Activated CD8-positive, alpha-beta memory T cell treated with anti-CD3 and anti-CD28 coated beads, Interleukin-2, amount 50 U/mL, for 1 hour (primary cell): ENCODE results near the gene CYP11A1.

Experiments
- DNase-seq: peaks from one replicate; pipeline ENCODE4 v3.0.0-alpha.2; 2020; ENCODE audit errors: extremely low read depth

CYP11A1 gene

DNA sequence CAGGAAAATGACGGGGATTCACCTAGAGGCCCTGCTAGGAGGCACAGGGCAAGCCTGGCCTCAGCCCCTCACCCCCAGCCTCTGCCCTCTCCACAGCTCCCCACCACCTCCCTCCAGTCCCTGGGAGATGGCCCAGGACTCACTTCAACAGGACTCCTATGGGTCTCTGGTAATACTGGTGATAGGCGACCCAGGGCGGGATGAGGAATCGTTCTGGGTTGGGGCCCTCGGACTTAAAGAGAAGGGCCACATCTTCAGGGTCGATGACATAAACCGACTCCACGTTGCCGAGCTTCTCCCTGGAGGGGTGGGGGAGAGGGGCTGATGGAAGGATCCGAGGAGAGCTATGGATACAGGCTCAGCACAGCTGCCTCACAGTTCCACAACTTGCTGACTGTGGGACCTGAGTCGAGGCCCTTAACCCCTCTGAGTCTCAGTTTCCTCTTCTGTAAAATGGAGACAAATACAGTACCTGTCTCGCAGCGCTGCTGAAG, 19.6 kb downstream of the CYP11A1 start:
- DNase-seq = no peak

DNA sequence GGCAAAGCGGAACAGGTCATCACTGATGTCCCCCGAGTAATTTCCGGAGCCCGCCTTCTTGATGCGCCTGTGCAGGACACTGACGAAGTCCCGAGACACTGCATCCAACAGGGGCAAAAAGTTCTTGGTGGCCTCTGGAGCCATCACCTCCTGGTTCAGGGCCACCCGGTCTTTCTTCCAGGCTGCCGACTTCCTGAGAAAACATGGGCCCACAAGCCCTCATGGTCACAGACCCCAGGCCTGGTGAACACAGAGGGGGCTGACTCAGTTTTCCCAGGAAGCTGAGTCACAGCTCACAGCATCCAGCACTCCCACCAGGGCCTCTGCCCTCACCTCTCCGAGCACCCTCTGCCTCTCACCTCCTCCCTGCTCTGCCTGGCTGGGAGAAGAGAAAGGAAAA, 22.4 kb downstream of the CYP11A1 start:
- DNase-seq = no peak

DNA sequence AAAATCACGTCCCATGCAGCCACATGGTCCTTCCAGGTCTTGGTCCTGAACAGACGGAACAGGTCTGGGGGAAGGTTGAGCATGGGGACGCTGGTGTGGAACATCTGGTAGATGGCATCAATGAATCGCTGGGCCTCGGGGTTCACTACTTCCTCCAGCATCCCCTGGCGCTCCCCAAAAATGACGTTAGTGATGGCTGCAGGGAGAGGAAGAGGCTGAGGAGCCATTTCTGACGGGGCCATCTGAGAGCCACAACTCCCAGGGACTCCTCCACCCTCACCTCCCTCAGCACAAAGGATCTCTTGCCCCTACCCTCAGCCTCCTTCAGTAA, 23.7 kb downstream of the CYP11A1 start:
- no peak for DNase-seq

DNA sequence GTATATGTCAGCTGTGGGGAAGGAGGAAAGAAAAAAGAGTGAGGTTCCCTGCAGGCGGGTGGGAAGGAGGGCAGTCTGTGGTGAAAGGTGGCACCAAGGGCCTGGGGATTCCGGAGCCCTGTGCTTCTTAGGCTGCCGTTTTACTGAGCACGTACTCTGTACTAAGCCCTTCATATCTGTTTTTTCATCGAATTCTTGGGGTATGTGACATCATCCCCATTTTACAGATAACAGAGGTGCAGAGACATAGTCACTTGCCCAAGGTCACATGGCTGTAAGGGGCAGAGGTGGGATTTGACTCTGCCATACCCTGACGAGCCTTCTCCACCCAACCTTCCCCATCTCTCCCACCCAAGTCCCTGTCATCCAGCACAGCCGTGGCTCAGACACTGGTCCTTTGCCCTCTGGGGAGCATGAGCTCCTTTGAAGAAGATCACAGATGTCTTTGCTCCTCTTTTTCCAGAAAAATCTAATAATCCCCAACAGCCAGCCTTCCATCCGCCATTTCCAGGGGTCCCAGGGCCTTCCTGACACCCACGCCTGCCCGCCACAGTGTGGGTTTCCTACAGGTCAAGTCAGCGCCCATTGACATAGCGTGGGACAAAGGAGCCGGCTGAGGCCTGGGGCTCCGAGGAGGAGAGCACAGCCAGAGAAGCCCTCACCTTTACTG, 24.2 kb downstream of the CYP11A1 start:
- DNase-seq = no peak

DNA sequence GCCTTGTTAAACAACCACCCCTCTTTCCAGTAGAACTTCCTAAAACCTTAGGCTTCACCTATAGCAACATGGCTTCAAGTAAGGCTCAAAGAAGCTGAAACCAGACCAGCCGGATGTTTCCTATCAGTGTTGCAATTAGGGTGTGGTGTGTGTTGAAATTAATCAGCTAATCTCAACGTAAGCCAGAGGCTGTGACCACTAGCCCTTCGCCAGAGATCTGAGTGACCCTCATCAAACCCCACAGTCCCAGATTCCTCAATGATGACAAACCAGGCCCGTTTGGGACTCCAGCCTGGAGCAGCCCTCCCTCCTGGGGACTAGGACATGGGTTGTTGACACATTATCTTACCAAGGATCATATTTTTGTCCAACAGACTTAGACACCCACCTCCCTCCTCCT, 27.3 kb downstream of the CYP11A1 start:
- DNase-seq = no peak

DNA sequence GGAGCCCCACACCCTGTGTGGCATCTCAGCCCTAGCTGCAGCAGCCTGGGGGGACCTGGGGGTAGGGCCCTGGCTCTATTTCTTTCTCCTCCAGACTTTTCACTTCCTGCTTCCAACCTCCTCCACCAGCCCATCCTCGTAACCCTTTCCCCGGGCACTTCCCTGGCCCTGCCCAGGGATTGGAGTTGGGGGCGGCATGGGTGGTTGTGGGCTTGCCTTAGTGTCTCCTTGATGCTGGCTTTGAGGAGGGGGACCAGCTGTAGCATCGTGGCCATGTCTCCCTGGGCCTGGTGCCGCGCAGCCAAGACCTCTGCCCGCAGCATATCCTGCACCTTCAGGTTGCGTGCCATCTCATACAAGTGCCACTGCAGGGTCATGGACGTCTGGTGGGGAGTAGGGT, 28.1 kb downstream of the CYP11A1 start:
- no peak for DNase-seq

DNA sequence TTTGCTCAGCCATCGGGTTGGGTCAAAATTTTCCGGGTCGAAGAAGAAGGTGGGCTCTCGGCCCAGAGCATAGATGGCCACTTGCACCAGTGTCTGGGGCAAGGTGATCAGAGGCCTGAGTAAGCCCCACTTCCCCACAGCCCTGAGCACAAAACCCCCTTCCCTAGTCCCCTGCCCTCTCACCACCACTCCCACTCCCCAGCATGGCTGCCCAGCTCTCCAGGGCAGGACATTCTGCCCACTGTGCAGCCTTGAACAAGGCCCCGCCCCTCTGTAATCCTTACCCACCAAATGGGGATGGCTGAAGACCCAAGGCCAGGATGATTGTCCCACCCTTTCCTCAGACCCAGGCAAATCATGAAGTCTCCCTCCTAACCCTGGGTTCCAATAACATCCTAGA, 28.8 kb downstream of the CYP11A1 start:
- no peak for DNase-seq

DNA sequence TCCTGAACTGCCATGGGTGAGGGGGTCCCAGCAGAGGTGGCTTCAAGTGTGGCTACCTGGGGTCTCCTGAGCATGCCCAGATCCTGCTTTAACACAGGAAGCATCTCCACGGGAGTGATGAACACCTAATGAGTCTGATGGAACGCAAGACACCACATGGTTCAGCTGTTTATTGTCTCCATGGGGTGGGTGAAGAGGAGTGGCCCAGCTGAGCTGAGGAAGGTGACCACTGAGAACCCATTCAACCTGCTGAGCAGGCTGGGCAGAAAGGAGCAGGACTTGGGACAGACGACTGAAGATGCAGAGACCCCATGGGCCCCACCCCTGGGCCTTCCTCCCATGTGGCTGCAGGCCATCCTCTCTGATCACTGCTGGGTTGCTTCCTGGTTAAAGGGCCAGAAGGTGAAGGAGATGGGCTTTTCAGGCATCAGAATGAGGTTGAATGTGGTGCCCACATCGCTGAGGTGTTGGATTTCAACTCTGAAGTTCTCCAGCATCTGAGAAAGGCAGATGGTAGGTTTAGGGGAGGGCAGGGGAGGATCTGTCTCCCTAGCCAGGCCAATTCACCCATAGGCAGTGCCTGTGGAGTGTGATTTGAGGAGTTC, 29.7 kb downstream of the CYP11A1 start:
- no peak for DNase-seq

DNA sequence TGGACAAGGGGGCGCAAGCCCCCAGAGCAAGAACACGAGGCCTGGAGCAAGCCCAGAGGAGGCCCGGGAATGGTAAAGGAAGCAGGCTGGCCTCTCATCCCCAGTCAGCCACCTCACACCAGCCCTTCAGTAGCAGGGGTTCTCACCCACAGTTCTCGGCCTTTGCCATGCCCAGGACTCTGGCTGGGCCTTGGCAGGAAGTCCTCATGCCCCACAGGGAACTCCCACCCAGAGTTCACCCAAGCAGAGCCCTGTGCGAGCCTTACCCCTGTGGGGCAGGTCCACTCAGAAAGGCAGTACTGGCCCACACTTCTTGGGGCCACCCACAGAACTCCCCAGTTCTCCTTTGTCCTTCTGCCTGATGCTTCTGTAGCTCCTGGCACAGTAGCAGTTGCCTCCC, 30.3 kb downstream of the CYP11A1 start:
- no peak for DNase-seq

DNA sequence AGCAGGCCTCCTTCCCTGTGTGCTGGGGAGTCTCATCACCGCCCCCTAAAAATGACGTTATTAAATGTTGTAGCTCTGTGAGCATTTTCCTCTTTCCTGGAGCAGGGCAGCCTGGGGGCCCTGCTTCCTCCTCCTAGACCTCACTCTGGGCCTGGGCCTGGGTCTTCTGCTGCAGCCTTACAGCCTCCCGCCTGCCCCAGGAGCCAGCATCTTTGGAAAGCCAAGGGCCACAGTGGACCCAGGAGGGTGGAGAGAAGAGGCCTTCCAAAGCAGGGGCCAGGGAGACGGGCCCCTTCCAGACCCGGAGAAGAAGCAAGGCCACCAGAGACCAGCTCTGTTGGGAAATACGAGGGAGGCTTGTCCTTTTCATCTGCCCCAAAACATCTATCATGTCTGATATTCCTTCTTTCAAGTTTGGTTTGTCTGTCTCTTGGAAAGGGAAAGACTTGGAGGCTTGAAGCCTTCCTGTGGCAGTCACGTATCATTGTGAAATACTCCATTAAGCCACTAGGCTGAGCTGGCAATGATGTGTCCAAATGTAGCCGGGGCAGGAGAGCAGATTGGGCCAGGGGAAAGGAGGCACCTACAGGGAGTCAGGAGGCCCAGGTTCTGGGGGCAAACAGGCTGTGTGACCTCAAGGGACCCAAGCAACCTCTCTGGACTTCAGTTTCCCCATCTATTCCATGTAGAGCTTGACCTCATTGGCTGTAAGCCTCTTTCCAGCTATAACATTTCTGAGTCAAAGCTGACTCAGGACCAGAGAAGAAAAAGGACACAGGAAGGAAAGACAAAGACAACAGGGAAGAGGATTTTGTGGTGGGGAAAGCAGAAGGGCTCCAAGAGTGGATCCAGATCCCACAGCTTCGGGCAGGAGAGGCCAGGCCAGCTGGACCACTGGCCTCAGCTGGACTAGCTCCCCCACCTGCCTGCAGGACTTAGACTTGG, 31.1 kb downstream of the CYP11A1 start:
- no peak for DNase-seq

DNA sequence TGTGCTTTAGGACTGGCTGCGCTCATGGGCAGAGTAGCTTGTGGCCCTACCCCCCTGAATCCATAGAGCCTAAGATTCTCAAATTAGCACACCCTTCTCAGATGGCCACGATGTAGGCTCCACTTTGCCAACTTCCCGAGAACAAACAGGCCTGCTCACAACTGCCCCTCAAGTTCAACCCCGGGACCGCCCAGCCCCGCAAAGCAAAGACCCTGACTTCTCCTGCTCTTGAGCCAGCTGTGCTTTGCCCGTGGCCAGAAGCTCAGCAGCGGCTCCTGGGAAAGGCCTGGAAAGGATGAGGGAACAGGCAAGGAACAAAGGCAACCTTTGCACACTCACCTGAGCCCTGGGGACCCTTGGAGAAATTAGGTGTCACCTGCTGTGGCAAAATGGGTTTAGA, 32.0 kb downstream of the CYP11A1 start:
- no peak for DNase-seq

DNA sequence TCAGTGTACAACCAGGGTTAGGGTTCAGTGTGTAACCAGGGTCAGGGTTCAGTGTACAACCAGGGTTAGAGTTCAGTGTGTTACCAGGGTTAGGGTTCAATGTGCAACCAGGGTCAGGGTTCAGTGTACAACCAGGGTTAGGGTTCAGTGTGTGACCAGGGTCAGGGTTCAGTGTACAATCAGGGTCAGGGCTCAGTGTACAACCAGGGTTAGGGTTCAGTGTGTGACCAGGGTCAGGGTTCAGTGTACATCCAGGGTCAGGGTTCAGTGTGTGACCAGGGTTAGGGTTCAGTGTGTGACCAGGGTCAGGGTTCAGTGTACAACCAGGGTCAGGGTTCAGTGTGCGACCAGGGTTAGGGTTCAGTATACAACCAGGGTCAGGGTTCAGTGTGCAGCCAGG, 33.3 kb downstream of the CYP11A1 start:
- DNase-seq = no peak

DNA sequence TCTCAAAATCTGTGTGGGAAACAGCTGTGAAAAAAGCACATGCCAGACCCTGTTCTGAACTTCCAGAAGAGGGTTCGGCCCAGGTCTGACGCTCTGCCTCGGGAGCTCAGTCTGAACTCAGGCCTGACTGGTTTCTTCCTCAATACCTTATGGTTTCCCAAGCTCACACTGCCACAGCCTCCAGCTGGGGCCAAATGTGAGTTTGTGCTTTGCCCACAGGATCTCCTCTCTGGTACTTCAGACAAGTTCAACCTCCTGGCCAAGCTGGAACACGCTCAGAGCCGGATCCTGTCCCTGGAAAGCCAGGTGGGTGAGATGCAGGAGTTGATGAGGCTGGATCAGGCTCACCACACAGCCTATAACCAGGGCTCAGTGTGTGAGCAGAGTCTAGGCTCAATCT, 33.8 kb downstream of the CYP11A1 start:
- no peak for DNase-seq

DNA sequence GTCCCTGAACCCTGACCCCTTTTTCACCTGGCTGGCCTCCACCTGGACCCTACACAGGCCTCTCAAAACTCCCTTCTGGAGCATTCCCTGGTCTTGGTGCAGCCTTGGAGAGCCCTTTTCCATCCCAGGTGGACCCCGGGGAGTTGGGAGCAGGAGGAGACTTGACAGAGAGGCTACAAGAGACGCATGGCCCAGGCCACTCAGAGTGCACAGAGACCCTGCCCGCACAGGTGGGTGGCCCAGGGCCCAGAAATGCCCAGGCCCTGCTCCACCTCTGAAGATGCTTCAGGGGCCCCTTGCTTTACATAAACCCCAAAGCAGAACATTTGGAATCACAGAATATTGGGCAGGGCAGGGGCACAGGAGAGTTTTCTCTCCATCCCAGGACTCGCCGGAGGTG, 34.4 kb downstream of the CYP11A1 start:
- no peak for DNase-seq

DNA sequence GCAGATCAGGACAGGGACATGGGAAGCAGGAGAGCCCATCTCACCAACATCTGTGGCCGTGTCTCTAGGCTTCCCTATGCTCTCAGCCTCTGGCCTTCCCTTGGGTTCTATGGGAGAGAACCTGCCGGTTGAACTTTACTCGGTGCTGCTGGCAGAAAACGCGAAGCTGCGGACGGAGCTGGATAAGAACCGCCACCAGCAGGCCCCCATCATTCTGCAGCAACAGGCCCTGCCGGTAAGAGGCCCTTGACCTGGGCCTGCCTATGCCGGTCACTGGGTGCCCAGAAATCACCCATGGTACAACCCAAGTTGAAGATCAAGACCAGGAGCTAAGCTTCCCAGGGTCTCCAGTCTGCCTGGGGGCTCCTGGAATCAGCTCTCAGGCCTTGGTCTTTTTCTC, 34.8 kb downstream of the CYP11A1 start:
- no peak for DNase-seq

DNA sequence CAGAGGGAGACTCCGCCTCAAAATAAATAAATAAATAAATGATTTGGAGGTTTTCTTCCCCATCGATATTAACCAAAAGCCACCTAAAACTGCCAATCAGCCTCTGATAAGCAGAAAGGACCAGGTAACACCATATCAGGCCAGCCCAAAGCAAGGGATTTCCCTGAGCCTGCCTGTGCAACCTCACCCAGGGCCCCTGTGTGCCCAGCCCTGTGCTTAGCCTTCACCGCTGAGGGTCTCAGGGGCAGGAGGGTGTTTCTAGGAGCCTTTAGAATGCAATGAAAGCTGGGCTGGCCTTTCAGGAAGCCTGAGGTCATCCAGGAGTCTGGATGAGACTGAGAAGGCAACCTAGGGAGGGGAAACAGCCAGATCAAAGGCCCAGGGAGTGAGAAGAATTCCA, 35.4 kb downstream of the CYP11A1 start:
- no peak for DNase-seq

DNA sequence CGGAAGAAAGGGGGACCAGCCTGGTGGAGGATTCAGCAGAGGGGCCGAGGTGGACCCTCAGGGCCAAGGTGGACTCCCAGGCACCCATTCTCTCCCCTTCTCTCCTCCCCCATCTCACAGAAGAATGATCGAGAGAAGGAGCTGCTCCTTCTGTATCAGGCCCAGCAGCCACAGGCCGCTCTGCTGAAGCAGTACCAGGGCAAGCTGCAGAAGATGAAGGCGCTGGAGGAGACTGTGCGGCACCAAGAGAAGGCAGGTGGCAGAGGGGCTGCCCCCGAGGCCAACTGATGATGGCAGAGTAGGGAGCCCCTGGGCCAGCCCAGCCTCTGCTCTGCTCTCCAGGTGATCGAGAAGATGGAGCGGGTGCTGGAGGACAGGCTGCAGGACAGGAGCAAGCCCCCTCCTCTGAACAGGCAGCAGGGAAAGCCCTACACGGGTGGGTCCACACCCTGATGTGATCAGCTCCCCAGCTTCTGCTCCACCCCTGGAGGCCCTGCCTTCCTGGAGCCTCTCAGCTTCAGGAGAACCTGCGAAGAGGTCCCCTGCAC, 36.5 kb downstream of the CYP11A1 start:
- DNase-seq = no peak

DNA sequence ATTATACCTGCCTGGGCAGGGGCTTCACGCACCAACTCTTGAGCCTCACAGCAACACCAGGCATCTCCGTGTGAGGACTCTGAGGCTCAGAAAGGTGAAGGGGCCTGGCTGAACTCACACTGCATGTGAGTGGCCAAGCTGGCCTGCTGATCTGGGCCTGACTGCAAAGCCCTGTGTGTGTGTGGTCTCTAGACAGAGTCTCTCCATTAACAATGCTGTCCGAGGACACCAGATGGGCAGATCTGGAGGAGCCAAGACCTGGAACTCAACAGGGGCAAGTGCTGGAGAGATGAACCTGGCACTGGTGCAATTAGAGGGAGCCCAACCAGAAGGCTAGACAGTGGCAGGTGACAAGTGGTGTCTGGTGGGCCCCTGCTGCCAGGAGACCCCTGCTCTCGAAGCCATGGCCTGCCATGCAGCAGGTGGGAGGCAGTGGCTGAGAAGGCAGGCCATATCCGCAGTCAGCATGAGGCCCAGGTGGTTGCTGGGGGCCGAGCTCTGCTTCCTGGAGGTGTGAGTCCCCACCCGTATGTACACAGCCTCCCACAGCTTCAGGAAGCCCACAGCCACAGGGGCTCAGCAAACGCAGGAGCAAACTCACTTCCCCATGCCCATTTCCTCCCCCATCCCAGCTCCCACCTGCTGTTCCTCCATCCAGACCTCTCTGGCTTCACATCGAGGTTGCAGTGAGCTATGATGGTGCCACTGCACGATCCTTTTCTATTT, 39.0 kb downstream of the CYP11A1 start:
- DNase-seq = no peak

DNA sequence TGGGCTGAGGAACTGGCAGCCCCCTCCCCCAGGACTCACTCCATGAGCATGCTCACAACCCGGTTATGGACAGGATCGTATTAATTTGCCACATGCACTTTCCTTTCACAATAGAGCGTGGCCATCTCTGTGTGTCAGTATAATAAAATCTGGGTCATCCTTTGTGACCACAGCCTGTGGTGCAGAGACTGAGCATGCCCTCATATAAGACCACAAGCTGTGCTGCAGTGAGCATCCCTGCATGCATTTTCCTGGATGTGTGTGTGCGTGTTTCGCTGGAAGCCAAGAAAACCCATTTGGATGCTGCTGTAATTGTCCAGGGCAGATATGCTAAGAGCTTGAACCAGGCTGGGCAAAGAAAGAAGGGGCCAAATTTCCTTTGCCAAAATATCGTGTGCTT, 39.7 kb downstream of the CYP11A1 start:
- DNase-seq = no peak

DNA sequence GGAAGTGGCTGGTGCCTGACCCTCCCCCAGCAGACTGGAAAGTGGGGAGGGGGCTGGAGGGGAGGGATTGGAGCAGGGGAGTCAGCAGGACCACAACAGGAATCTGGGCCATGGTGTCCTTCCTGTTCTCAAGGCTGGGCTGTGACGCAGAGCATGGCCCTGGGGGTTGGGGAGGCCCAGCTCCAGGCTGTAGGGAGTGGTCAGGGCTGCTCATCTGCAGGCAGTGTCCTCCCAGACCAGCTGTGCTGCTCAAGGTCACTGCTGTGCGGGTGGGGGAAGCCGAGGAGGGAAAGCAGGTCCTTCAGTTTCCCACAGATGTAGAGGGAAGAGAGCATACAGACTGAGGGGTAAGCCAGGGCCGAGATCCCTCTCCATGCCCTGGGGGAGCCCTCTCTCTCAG, 40.7 kb downstream of the CYP11A1 start:
- no peak for DNase-seq

DNA sequence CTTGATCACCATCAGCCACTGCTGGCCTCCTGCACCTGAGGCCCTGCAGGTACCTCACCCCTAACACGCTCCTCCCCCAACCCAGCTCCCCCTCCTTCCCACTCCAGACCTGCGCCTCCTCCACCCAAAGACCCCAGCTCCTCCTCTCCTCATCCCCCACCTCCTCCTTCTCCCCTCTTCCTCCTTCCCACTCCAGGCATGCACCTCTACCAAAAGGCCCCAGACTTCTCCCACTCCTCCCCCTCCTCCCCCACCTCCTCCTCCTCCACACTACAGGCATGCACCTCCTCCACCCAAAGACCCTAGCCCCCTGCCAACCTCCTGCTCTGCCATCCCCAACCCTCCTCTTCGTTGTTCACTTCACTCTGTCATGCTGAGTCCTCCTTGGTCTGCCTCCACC, 42.7 kb downstream of the CYP11A1 start:
- no peak for DNase-seq
